Stimulated activated CD8-positive, alpha-beta memory T cell treated with anti-CD3 and anti-CD28 coated beads, Interleukin-12 subunit alpha, Interleukin-12 subunit beta, amount 100 ng/mL, for 24 hours (primary cell): ENCODE results near the gene PLIN1.
A peak's percentile ranks its signal among the peaks of the same experiment; 100 is the strongest.
"Not testable (repeated sequence)": the region's sequence is repeated elsewhere in the genome, so short reads cannot be mapped to it uniquely, and the experiment has no call there.

Source experiments
- DNase-seq: peaks from one replicate; pipeline ENCODE4 v3.0.0-alpha.2; 2020; ENCODE audit errors: extremely low read depth

The PLIN1 gene, protein sequence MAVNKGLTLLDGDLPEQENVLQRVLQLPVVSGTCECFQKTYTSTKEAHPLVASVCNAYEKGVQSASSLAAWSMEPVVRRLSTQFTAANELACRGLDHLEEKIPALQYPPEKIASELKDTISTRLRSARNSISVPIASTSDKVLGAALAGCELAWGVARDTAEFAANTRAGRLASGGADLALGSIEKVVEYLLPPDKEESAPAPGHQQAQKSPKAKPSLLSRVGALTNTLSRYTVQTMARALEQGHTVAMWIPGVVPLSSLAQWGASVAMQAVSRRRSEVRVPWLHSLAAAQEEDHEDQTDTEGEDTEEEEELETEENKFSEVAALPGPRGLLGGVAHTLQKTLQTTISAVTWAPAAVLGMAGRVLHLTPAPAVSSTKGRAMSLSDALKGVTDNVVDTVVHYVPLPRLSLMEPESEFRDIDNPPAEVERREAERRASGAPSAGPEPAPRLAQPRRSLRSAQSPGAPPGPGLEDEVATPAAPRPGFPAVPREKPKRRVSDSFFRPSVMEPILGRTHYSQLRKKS

DNA sequence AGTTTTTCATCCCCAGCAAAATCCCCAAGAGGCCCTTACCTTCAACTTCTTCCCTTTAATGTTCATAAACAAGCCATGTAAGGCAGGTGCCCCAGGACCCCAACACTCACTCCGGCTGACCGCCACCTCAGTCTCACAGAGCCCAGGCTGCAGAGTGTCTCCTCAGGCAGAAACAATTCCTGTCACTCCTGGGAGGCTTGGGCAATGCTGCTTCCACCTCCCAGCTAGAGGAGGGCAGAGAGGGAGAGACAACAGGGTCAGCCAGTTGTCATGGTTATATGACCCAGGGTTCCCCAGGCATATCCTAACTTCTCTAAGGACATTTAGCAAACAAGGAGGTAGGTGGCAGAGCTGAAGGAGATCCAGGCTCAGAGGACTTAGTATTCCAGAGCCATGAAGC, at the start of gene PLIN1:
Gene PLIN1 (minus strand): TSS at position 156 of the 400 bp plus-strand sequence. CDS start 1,878 bp downstream, outside the sequence.
- DNase-seq = no peak

GRCh38 chr15:89728254-89728653, 49.1 kb upstream of the PLIN1 start:
- DNase-seq = no peak

GRCh38 chr15:89725064-89725463, 45.9 kb upstream of the PLIN1 start:
- DNase-seq = no peak

DNA sequence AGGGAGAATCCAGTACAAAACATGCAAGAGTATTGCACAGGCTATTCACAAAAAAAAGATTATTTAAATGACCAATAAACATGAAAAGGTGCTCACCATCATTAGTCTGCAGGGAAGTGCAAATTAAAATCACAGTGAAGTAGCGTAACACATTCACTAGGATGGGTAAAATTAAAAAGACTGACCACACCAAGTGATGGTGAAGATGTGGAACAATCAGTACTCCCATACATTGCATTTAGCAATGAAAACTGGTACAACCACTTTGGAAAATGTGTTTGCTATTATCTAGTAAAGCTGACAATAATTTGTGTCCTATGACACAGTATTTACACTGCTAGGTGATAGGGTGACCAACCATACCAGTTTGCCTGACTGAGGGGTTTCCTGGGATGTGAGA, 45.5 kb upstream of the PLIN1 start:
- DNase-seq = no peak

DNA sequence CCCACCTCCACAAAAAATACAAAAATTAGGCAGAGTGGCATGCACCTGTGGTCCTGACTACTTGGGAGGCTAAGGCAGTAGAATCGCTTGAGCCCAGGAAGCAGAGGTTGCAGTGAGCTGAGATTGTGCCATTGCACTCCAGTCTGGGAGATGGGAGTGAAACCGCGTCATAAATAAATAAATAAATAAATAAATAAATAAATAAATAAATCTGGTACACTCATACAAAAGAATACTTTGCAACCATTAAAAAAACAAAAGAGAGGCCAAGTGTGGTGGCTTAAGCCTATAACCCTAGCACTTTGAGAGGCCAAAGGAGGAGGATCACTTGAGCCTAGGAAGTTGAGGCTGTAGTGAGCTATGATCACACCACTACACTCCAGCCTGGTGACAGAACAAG, 43.9 kb upstream of the PLIN1 start:
- no peak for DNase-seq

DNA sequence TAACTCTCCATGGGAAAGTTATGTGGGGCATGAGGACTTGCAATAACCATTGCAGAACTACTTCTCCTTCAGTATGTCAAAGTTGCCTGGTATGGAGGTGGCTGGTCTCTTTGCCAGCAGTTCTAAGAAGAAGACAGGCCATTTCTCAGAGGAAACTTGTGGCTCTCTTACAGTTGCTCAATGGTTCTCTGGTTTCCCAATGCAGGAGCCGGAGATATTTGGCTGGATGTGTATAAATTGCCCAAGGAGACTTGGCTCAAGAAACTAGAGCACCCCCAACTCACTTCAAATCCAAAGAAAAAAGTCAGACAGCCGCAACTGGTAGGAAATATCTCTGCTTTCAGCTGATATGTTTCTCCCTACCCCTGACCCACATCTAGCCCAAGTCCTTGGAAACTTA, 35.6 kb upstream of the PLIN1 start:
- no peak for DNase-seq

GRCh38 chr15:89707577-89707976, 28.4 kb upstream of the PLIN1 start:
- DNase-seq = no peak

DNA sequence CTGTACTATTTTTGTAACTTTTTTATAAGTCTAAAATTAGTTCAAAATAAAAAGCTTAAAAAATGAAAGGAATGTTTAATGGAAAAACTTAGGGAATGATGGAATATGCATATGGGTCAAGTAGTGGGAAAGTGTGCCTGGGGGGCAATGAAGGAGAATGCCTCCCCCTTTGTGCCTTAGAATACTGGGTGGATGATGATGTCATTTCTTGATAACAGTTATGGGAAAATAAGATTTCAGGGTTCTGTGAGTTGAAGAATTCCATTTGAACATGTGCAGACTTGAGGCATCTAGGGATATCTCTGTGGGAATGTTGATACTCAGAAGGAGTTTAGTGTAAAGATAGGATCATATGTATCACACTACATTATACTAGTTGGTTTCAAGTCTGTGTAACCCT, 25.2 kb upstream of the PLIN1 start:
- no peak for DNase-seq

- DNase-seq = no peak
Observed at GRCh38 chr15:89695198-89695597, 16.0 kb upstream of the PLIN1 start.

DNA sequence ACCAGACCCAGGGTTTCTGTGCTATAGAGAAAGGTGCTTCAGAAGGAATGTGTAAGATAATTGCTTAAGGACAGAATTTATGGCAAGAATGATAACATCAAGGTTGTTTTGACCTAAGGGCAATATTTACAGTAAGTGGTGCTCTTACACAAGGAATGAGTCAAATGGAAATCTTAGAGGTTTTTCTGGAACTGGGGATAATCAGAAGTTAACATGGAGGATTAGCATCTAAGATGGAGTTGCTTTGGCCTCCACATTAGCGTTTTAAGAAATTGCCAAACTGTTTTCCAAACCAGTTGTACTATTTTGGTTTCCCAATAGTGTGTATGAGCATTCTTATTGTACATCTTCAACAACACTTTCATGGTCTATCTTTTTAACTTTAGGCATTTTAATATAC, 14.5 kb upstream of the PLIN1 start:
- DNase-seq = no peak

GRCh38 chr15:89693091-89693490, 13.9 kb upstream of the PLIN1 start:
- DNase-seq = no peak

DNA sequence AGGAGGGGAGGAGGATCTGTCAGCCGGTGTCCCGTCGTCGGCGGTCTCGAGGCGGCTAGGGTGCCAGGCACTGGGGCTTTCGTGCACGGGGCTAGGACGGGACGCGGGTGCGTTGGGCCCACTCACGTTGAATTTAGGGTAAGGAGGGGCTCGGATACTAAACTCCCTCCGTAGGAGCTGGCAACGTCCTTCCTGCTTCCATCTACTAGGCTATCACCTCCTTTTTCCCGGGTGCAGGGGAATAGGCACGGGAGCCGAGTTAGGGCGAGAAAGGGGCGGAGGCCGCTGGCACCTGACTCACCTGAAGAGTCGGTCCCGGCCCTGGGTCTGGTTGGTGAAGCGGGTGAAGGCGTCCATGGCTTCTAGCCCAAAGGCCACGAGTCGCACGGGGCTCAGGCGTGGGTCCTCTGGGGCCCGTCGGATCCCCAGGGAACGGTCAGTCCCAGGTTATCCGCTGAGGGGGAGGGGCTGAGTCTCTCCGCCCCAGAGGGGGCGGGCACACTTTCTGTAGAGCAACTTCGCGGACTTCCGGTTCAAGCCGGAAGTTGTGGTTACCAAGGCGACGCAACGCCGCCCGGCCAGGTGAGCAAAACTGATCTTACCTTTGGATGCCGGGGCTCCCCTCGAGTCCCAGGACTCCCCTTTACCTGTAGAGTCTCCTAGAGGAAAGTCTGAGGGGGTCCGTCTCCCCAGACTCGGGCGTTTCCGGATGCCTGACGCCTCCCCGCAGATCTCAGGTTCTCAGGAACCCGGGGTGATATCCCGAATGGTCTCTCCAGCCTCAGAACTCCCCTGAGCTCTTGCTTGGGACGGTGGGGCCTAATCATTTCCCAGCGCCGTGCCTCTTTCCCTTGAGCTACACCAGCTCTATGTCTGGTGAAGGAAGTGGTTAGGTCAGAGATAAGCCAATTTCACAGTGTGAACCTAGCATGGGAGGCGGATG, 11.4 kb upstream of the PLIN1 start, which contains the start of the genes PEX11A and WDR93:
Gene PEX11A (minus strand): TSS at position 479 of the 943 bp plus-strand sequence. CDS start 122 bp downstream, at position 357.
Gene WDR93 (plus strand): TSS at position 536 of the 943 bp plus-strand sequence. CDS start 10,936 bp downstream, outside the sequence.
- DNase-seq = peak; percentile 47

DNA sequence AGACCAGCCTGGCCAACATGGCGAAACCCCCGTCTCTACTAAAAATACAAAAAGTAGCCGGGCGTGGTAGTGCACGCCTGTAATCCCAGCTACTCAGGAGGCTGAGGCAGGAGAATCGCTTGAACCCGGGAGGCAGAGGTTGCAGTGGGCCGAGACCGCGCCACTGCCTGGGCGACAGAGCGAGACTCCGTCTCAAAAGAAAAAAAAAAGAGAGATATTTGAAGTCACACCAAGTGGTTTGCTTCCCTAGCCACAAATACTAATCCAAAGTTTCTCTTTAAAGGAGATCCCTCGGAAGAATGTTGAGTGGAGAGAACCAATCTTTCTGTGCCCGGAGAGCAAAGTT, 10.7 kb upstream of the PLIN1 start:
- not testable (repeated sequence) for DNase-seq

GRCh38 chr15:89686522-89686921, 7.4 kb upstream of the PLIN1 start:
- DNase-seq = no peak

DNA sequence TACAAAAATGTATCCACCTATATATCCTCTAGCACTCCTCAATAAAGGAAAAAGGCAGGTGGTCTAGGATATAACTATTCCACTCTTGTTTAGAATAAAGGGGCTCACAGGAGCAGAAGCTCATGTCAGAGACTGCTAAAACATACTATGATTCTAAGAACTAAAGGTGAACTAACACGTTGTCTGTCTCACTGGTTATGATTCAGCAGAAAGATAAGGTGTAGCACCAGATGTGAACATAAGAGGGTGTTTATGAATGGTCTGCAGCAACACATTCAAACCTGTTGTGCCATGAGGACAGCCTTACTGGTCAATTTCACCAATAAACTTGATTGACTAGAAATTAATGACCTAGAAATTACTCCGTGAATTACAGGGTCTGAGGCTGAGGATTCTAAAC, 6.8 kb upstream of the PLIN1 start:
- DNase-seq = no peak

DNA sequence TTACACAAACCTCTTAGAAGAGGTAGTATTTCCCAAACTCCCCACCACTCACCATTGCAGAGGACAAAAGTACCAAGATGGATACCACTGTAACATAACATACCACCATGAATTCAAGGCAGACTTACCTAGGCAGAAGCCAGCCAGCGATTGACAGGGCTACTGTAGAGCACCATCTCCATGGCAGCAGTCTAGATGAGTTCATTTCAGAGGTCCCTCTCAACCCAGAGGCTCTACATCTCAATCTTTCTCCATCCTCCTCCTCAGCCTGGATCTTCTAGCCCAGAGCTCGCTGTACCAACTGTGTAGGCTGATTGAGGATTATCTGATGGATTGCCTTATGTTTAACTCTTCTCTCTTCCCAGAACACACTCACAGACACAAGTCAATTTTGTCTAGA, 2.0 kb upstream of the PLIN1 start:
- no peak for DNase-seq

DNA sequence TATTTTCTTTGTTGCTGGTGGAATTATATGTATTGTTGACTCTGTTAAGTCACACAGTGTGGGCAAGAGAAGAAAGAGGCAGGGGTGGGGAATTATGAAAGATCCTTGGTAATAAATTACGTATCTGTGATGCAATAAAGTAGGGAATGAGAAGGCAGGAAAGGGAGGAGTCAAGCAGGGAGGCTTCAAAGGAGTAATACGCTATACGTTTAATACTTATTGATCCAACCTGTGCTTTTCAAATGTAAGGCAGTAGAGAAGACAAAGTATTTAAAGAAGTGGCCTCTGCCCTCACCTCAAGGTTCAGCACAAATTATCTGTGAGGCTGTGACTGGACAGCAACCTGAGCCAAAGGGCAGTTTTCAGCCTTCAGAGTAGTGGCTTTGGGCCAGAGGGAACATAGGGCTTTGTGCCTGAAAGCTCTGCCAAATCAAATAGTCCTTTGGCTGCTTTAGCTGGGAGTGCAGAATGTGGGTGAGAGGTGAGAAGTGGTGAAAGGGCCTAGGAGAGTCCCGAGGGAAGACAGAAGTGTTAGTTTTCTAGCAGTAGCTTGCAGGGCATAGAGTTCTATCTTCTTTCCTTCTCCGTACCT, 1.2 kb upstream of the PLIN1 start:
- DNase-seq = no peak

DNA sequence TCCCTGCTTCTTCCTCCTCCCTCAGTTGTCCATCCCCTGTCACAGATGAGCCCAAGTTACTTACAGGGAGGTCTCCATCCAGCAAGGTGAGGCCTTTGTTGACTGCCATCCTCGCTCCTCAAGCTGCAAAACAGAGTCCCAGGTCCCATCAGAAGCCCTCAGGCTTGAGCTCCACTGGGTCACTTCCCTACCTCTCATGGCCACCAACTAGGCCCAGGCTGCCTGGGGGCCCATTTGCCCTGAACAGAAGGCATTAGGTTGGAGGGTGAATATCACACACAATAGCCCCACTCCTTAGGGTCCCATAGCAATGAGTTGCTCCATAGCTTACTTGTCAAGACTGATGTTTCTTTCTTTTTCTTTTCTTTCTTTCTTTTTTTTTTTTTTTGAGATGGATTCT, 1.8 kb downstream of the PLIN1 start:
- no peak for DNase-seq

- DNase-seq = no peak
Observed at GRCh38 chr15:89675606-89676005, 3.6 kb downstream of the PLIN1 start.

GRCh38 chr15:89674526-89674925, 4.6 kb downstream of the PLIN1 start:
- DNase-seq = no peak

DNA sequence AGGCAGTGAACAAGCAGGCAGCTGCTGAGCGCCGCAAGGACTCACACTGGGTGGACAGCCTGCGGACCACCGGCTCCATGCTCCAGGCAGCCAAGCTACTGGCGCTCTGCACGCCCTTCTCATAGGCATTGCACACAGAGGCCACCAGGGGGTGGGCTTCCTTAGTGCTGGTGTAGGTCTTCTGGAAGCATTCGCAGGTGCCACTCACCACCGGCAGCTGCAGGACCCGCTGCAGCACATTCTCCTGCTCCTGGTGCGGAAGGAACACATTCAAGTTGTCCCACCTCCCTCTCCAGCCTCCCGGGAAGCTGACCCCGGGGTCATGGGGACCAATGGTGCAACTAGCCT, 6.0 kb downstream of the PLIN1 start:
- no peak for DNase-seq
